Endometrium (tissue), 2 donors: ENCODE measurements around the gene DCAF8.

Experiments used
- FAIRE-seq: peaks from 2 replicates; lab custom pipeline; 2012; peaks lifted over from hg19 to GRCh38; lab: Jason Lieb, UNC
- donor health status: control.
- donor health status: control.

The DCAF8 gene

GRCh38 chr1:160261556-160261892, 825 bp downstream of the DCAF8 start:
- FAIRE-seq, result no peak

- no peak for FAIRE-seq
These were observed 1.7 kb downstream of the DCAF8 start for GRCh38 chr1:160260406-160261382.

DNA sequence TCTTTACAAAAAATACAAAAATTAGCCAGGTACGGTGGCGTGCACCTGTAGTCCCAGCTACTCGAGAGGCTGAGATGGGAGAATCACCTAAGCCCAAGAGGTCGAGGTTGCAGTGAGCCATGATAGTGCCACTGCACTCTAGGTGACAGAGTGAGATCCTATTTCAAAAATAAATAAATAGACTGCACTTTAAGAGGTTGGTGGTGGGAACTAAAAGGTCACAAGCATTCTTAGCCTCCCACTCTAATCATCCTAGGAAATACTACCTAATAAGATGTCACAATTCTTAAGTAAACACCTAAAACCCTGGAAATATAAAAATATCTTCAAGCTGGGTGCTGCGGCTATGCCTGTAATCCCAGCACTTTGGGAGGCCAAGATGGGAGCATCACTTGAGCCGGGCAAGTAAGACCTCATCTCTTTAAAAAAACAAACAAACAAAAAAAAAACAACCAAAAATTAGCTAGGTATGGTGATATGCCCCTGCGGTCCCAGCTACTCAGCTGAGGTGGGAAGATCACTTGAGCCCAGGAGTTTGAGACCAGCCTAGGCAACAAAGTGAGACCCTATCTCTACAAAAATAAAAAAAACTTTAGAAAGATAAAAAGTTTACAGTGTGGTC, 4.1 kb downstream of the DCAF8 start:
- FAIRE-seq, result no peak

- FAIRE-seq, result no peak
These were observed 4.8 kb downstream of the DCAF8 start for GRCh38 chr1:160257411-160258015.

GRCh38 chr1:160256396-160257046, 5.8 kb downstream of the DCAF8 start:
- no peak for FAIRE-seq

GRCh38 chr1:160255781-160256300, 6.5 kb downstream of the DCAF8 start:
- FAIRE-seq, result no peak

GRCh38 chr1:160251687-160252526, 10.4 kb downstream of the DCAF8 start:
- FAIRE-seq, result peak; percentile 86

GRCh38 chr1:160251011-160251410, 11.3 kb downstream of the DCAF8 start:
- no peak for FAIRE-seq

GRCh38 chr1:160247053-160247452, 15.3 kb downstream of the DCAF8 start:
- FAIRE-seq, result no peak

GRCh38 chr1:160245434-160245833, 16.9 kb downstream of the DCAF8 start:
- no peak for FAIRE-seq

DNA sequence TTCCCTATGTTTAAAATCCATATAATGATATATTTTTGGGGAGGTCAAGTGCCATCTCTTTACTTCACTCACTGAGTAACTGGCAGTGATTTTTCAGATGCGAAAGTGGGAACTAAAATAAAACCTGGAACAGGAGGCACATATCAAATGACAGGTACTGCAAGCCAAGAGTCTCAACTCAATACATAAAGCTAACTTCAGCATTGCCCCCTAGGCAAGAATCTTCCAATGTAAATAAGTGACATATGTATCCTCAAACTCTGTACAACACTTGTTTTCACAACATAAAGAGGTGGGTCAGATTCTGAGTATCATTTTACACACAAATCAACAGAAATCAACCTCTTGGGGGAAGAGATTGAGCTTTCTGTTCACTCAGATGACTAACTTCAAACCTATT, 18.1 kb downstream of the DCAF8 start:
- no peak for FAIRE-seq

- FAIRE-seq, result no peak
These were observed 18.6 kb downstream of the DCAF8 start for GRCh38 chr1:160243767-160244166.

- FAIRE-seq, result no peak
These were observed 22.6 kb downstream of the DCAF8 start for GRCh38 chr1:160239582-160240299.

DNA sequence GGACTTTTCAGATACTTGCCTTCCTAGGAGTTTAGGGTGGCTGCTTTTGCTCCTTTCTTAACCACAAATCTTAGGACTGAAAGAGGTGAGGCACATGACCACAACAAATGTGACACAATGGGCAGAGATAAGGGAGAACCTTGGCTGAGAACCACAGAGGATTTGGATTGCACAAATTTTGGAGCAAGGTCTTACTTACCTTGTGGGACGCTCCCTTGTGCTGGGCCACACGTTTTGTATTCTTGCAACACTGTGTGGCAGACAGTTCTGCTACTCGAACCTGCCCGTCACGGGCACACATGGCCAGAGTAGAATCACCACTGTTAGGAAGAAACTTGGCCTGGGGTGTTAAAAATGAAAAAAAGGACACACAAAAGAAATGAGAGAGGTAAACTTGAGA, 23.9 kb downstream of the DCAF8 start:
- no peak for FAIRE-seq

DNA sequence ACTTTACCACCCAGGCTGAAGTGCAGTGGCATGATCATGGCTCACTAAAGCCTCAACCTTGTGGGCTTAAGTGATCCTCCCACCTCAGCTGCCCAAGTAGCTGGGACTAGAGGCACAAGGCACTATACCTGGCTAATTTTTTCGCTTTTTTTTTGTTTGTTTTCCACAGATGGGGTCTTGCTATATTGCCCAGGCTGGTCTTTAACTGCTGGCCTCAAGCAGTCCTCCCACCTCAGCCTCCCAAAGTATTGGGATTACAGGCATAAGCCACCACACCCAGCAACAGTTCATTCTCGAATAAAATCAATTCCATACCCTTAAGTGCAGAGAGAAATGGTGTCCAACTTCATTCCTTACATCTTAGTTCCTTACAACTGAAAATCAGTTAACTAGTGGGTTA, 24.8 kb downstream of the DCAF8 start:
- no peak for FAIRE-seq

- no peak for FAIRE-seq
These were observed 25.5 kb downstream of the DCAF8 start for GRCh38 chr1:160236806-160237205.

DNA sequence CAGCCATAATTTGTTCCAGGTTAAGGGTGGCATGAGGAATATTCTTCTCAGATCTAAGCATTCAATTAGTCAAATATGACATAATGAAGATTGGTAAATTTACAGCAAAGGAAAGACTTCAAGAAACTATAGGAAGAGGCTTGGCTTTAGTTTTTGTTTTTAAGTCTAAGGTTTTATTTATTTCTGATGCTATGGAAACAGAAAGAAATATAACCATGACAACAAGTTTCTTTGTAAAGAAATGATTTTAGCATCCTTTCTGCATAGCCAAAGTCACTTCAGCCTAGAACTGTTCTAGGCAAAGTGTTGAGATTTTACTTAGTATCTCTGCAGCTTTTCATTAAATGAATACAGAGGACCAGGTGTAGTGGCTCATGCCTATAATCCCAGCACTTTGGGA, 29.4 kb downstream of the DCAF8 start:
- FAIRE-seq, result no peak

DNA sequence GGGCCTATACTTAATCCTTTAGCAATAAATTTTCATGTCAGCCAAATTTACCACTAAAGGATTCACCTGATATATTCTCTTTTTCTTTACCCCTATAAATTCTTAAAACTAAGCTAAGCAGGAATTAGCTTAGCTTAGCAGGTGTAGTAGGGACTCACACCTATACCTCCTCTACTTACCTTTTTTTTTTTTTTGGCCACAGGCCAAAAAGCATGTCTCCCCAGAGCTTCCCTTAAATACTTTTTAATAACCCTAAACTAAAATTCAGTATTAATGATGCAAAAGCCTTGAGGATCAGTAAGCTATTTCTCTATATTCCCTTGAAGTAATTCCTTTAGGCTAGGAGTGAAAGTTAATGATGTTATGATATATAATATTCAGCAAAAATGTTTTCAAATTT, 33.9 kb downstream of the DCAF8 start:
- no peak for FAIRE-seq

GRCh38 chr1:160227561-160227960, 34.8 kb downstream of the DCAF8 start:
- no peak for FAIRE-seq

DNA sequence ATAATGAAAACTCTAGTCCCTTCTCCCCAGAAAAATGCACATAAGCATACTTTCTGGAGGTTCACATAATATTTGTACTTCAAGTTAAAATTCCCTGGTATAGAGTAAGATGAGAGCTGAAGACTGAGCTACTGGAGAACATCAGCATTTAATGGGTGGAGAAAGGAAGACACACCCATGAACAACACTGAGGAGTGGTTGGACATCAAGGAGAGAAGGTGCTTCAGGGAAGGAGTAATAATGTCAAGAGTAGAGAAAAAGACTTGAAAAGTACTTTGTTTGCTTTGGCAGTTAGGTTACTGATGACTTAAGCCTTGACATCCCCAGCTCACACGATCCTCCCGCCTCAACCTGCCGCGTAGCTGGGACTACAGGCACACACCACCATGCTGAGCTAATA, 35.3 kb downstream of the DCAF8 start:
- FAIRE-seq, result no peak

GRCh38 chr1:160226623-160227022, 35.7 kb downstream of the DCAF8 start:
- FAIRE-seq, result no peak
